HEK293 (cell line): ENCODE data around the gene TBL1X.
"Not testable (repeated sequence)": the region's sequence is repeated elsewhere in the genome, so short reads cannot be mapped to it uniquely, and the experiment has no call there.

ENCODE experiments used
- CTCF ChIA-PET: fragments of 350-600 bp; formaldehyde crosslinking; extraction: SDS; loops from one replicate; lab custom pipeline; 2021; ENCODE audit warnings: antibody characterized with exemption; lab: Yijun Ruan, JAX
- POLR2A ChIA-PET: fragments of 300-600 bp; formaldehyde crosslinking; extraction: SDS; loops from one replicate; lab custom pipeline; 2020; ENCODE audit warnings: antibody characterized with exemption, inconsistent platforms; lab: Yijun Ruan, JAX
- H3K27ac ChIP-seq: fragments of 200-500 bp; sonication (Bioruptor generic); 2 replicates; pipeline ENCODE4 v1.5.1; 2014; ENCODE audit warnings: low read depth, low read length, control low read depth, inconsistent platforms; ENCODE audit errors: extremely low read depth
- H3K36me3 ChIP-seq, 2 experiments: fragments of 200-500 bp in 1 of 2; sonication (Bioruptor generic) in 1 of 2; 1 replicate in 1 of 2; 2 replicates in 1 of 2; pipeline ENCODE4 v1.5.1; 2014 to 2017; ENCODE audit warnings: inconsistent platforms in 2 of 2, low read length in 2 of 2; ENCODE audit not compliant: control insufficient read depth in 2 of 2, insufficient read depth in 1 of 2
- H3K4me1 ChIP-seq: fragments of 200-500 bp; sonication (Bioruptor generic); 2 replicates; pipeline ENCODE4 v1.5.1; 2014; ENCODE audit warnings: mild to moderate bottlenecking, low read length, inconsistent platforms; ENCODE audit not compliant: control insufficient read depth, insufficient read depth
- H3K4me3 ChIP-seq: 2 replicates; pipeline ENCODE4 v1.5.1; 2011; ENCODE audit warnings: low read depth, mild to moderate bottlenecking, control low read depth, low read length, moderate library complexity
- H3K9me3 ChIP-seq: fragments of 200-500 bp; sonication (Bioruptor generic); 2 replicates; pipeline ENCODE4 v1.5.1; 2014; ENCODE audit warnings: low read depth, low read length, inconsistent platforms; ENCODE audit not compliant: control insufficient read depth, insufficient read depth
- HOXA7 ChIP-seq: sonication (generic); formaldehyde crosslinking; IDR thresholded peaks from 2 replicates; pipeline ENCODE4 v1.8.1; 2022; ENCODE audit warnings: missing genetic modification reagents, borderline replicate concordance
- MYNN ChIP-seq: fragments of 450-650 bp; formaldehyde crosslinking; IDR thresholded peaks from 2 replicates; pipeline ENCODE4 v1.5.1; 2016; ENCODE audit warnings: missing biosample characterization, missing genetic modification characterization, borderline replicate concordance
- PRDM4 ChIP-seq: fragments of 450-650 bp; formaldehyde crosslinking; IDR thresholded peaks from 2 replicates; pipeline ENCODE4 v1.5.1; 2017; ENCODE audit warnings: missing biosample characterization, missing genetic modification characterization
- PRDM6 ChIP-seq: fragments of 450-650 bp; formaldehyde crosslinking; IDR thresholded peaks from 2 replicates; pipeline ENCODE4 v1.5.1; 2017; ENCODE audit warnings: missing biosample characterization, missing genetic modification characterization
- TSHZ1 ChIP-seq: fragments of 450-650 bp; formaldehyde crosslinking; IDR thresholded peaks from 2 replicates; pipeline ENCODE4 v1.5.1; 2016; ENCODE audit warnings: missing biosample characterization, missing genetic modification characterization, borderline replicate concordance
- ZNF18 ChIP-seq: fragments of 450-650 bp; formaldehyde crosslinking; IDR thresholded peaks from 2 replicates; pipeline ENCODE4 v1.5.1; 2016; ENCODE audit warnings: missing biosample characterization, missing genetic modification characterization
- ZNF423 ChIP-seq: fragments of 450-650 bp; formaldehyde crosslinking; IDR thresholded peaks from 2 replicates; pipeline ENCODE4 v1.5.1; 2016; ENCODE audit warnings: missing biosample characterization, missing genetic modification characterization
- ZNF777 ChIP-seq: fragments of 450-650 bp; formaldehyde crosslinking; IDR thresholded peaks from 2 replicates; pipeline ENCODE4 v1.5.1; 2017; ENCODE audit warnings: missing biosample characterization, missing genetic modification characterization, borderline replicate concordance
- ZNF791 ChIP-seq: fragments of 450-650 bp; formaldehyde crosslinking; IDR thresholded peaks from 2 replicates; pipeline ENCODE4 v1.5.1; 2016; ENCODE audit warnings: missing biosample characterization, missing genetic modification characterization
- ZNF792 ChIP-seq: fragments of 450-650 bp; formaldehyde crosslinking; IDR thresholded peaks from 2 replicates; pipeline ENCODE4 v1.5.1; 2016; ENCODE audit warnings: missing biosample characterization, missing genetic modification characterization
- ZSCAN5A ChIP-seq: fragments of 450-650 bp; formaldehyde crosslinking; IDR thresholded peaks from 2 replicates; pipeline ENCODE4 v1.5.1; 2016; ENCODE audit warnings: missing biosample characterization, missing genetic modification characterization

The TBL1X gene

GRCh38 chrX:9767375-9767774 lies 302.5 kb downstream of the TBL1X start (continued):
- TF ChIP-seq ZSCAN5A (tag by site-specific recombination) = no peak
- no peak for TF ChIP-seq ZNF792 (tag by site-specific recombination)

- POLR2A ChIA-PET, CTCF ChIA-PET: not testable (repeated sequence)
These were observed 303.5 kb downstream of the TBL1X start for GRCh38 chrX:9768321-9768839.

GRCh38 chrX:9770319-9770718 lies 305.5 kb downstream of the TBL1X start:
- Histone ChIP-seq H3K4me3 (no peak overlapping the region), H3K9me3 (no peaks in the 10 kb centered on the region), H3K4me1 (no peaks in the 10 kb centered on the region), H3K27ac (no peak overlapping the region), H3K36me3 (no peaks in the 10 kb centered on the region)
- TF ChIP-seq HOXA7 (CRISPR knock-in tag) (no peak), ZNF791 (no peak)
- ChIA-PET CTCF (no interaction called here), POLR2A (no interaction called here)

More at GRCh38 chrX:9768321-9768839, 303.5 kb downstream of the TBL1X start:
- not testable (repeated sequence) for H3K27ac ChIP-seq, H3K9me3 ChIP-seq, H3K36me3 ChIP-seq, H3K4me1 ChIP-seq, H3K4me3 ChIP-seq

GRCh38 chrX:9772943-9773342 lies 308.1 kb downstream of the TBL1X start:
- POLR2A ChIA-PET = no interaction called here

GRCh38 chrX:9775930-9776329 lies 311.1 kb downstream of the TBL1X start:
- ChIA-PET POLR2A (no interaction called here), CTCF (no interaction called here)
- Histone ChIP-seq H3K4me1 (no peaks in the 10 kb centered on the region), H3K27ac (no peak overlapping the region), H3K4me3 (no peak overlapping the region), H3K36me3 (no peaks in the 10 kb centered on the region), H3K9me3 (no peaks in the 10 kb centered on the region)
- no peak for TF ChIP-seq MYNN (tag by site-specific recombination)

More at GRCh38 chrX:9772943-9773342, 308.1 kb downstream of the TBL1X start:
- H3K9me3 ChIP-seq = no peaks in the 10 kb centered on the region
- no peak for TF ChIP-seq TSHZ1 (tag by site-specific recombination)
- TF ChIP-seq ZNF777 (tag by site-specific recombination) = no peak
- CTCF ChIA-PET = interaction anchor here (0.7 to 1.1 kb wide), 2 partner anchors 18 to 347 kb away, joined by 3 to 4 read pairs; no protein-coding TSS in a partner anchor
- H3K36me3 ChIP-seq = no peaks in the 10 kb centered on the region
- no peaks in the 10 kb centered on the region for H3K4me1 ChIP-seq
- no peak overlapping the region for H3K27ac ChIP-seq
- H3K4me3 ChIP-seq = no peak overlapping the region

GRCh38 chrX:9781941-9782340 lies 317.1 kb downstream of the TBL1X start:
- ChIA-PET POLR2A (no interaction called here), CTCF (no interaction called here)
- Histone ChIP-seq H3K9me3 (no peaks in the 10 kb centered on the region), H3K4me1 (no peaks in the 10 kb centered on the region), H3K4me3 (no peak overlapping the region), H3K27ac (no peak overlapping the region), H3K36me3 (no peaks in the 10 kb centered on the region)
- TF ChIP-seq ZNF423 (tag by site-specific recombination) (no peak), PRDM4 (tag by site-specific recombination) (no peak), PRDM6 (tag by site-specific recombination) (no peak), ZNF18 (no peak)
